Loucy (cell line): Measurements from ENCODE around the gene NDFIP1.

Experiments
- EZH2phosphoT487 ChIP-seq: fragments of 200-600 bp; IDR thresholded peaks from 2 replicates; pipeline ENCODE4 v1.6.1; 2018; ENCODE audit warnings: antibody characterized with exemption, mild to moderate bottlenecking, moderate library complexity, borderline replicate concordance
- TF ChIP-seq, protein P1 (sequence below): fragments of 200-600 bp; sonication (generic); conservative IDR thresholded peaks from 2 replicates; pipeline ENCODE4 v1.5.1; 2014; ENCODE audit warnings: mild to moderate bottlenecking, antibody characterized with exemption, low read length

GRCh38 chr5:142079306-142079721 lies 29.3 kb upstream of the NDFIP1 start:
- TF ChIP-seq, protein P1, sequence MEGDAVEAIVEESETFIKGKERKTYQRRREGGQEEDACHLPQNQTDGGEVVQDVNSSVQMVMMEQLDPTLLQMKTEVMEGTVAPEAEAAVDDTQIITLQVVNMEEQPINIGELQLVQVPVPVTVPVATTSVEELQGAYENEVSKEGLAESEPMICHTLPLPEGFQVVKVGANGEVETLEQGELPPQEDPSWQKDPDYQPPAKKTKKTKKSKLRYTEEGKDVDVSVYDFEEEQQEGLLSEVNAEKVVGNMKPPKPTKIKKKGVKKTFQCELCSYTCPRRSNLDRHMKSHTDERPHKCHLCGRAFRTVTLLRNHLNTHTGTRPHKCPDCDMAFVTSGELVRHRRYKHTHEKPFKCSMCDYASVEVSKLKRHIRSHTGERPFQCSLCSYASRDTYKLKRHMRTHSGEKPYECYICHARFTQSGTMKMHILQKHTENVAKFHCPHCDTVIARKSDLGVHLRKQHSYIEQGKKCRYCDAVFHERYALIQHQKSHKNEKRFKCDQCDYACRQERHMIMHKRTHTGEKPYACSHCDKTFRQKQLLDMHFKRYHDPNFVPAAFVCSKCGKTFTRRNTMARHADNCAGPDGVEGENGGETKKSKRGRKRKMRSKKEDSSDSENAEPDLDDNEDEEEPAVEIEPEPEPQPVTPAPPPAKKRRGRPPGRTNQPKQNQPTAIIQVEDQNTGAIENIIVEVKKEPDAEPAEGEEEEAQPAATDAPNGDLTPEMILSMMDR: no peak
- TF ChIP-seq EZH2phosphoT487: no peak
